GM18951 (cell line): ENCODE measurements around the gene ZFP42.

ENCODE experiments used
- POLR2A ChIP-seq: IDR thresholded peaks from 4 replicates; pipeline ENCODE4 v1.6.1; 2011; ENCODE audit warnings: mild to moderate bottlenecking; ENCODE audit not compliant: insufficient read length, insufficient read depth; ENCODE audit errors: extremely low read depth
- in situ Hi-C: fragments of 300-500 bp; cut with MboI; formaldehyde crosslinking; loops from one replicate; pipeline ENCODE4 v1.12.0; 2022; ENCODE audit warnings: low sequenced_read_pairs, mixed read lengths, inconsistent platforms; ENCODE audit not compliant: unreplicated experiment

The ZFP42 gene

GRCh38 chr4:188006285-188006848 lies 10.8 kb downstream of the ZFP42 start:
- in situ Hi-C loops = no loop called here

GRCh38 chr4:188008377-188008776 lies 12.8 kb downstream of the ZFP42 start:
- TF ChIP-seq POLR2A = no peak
- in situ Hi-C loops = no loop called here

More at GRCh38 chr4:188006285-188006848, 10.8 kb downstream of the ZFP42 start:
- no peak for TF ChIP-seq POLR2A

- in situ Hi-C loops = no loop called here
- TF ChIP-seq POLR2A = no peak
These were observed 16.9 kb downstream of the ZFP42 start for GRCh38 chr4:188012426-188012945.

GRCh38 chr4:188015025-188015940 lies 19.7 kb downstream of the ZFP42 start:
- TF ChIP-seq POLR2A = no peak
- in situ Hi-C loops = no loop called here

GRCh38 chr4:188016754-188017153 lies 21.2 kb downstream of the ZFP42 start:
- in situ Hi-C loops = no loop called here
- no peak for TF ChIP-seq POLR2A

GRCh38 chr4:188018262-188018661 lies 22.7 kb downstream of the ZFP42 start:
- in situ Hi-C loops = no loop called here
- TF ChIP-seq POLR2A = no peak

GRCh38 chr4:188021548-188022249 lies 26.1 kb downstream of the ZFP42 start:
- in situ Hi-C loops = no loop called here
- no peak for TF ChIP-seq POLR2A

- TF ChIP-seq POLR2A = no peak
- in situ Hi-C loops = no loop called here
These were observed 28.1 kb downstream of the ZFP42 start for GRCh38 chr4:188023682-188024081.

- TF ChIP-seq POLR2A = no peak
- in situ Hi-C loops = no loop called here
These were observed 29.9 kb downstream of the ZFP42 start for GRCh38 chr4:188025476-188025875.

- in situ Hi-C loops = no loop called here
- no peak for TF ChIP-seq POLR2A
These were observed 33.5 kb downstream of the ZFP42 start for GRCh38 chr4:188029114-188029513.

- TF ChIP-seq POLR2A = no peak
- in situ Hi-C loops = no loop called here
These were observed 34.8 kb downstream of the ZFP42 start for GRCh38 chr4:188030401-188030800.

- no peak for TF ChIP-seq POLR2A
- in situ Hi-C loops = no loop called here
These were observed 36.2 kb downstream of the ZFP42 start for GRCh38 chr4:188031751-188032150.

GRCh38 chr4:188032170-188032569 lies 36.6 kb downstream of the ZFP42 start:
- in situ Hi-C loops = no loop called here
- no peak for TF ChIP-seq POLR2A
